Stimulated activated CD4-positive, alpha-beta T cell treated with anti-CD3 and anti-CD28 coated beads, TNF-alpha, amount 100 ng/mL, for 48 hours (primary cell): ENCODE results near the gene CLIC3.

Source experiments
- DNase-seq, 3 donors: peaks; one replicate each; pipeline ENCODE4 v3.0.0-alpha.2; 2020; ENCODE audit warnings: low read depth in 3 of 3

The CLIC3 gene

GRCh38 chr9:137000177-137000930 is 4.0 kb upstream of the CLIC3 start:
- DNase-seq = no peak

- DNase-seq = no peak
Observed at GRCh38 chr9:136997830-136998234, 1.5 kb upstream of the CLIC3 start.

- DNase-seq = no peak
Observed at GRCh38 chr9:136997371-136997770, 1.0 kb upstream of the CLIC3 start.

- no peak for DNase-seq
Observed at GRCh38 chr9:136995772-136996311, 526 bp downstream of the CLIC3 start.

- DNase-seq = no peak
Observed at GRCh38 chr9:136995362-136995761, 1.0 kb downstream of the CLIC3 start.

GRCh38 chr9:136994888-136995230 is 1.5 kb downstream of the CLIC3 start:
- no peak for DNase-seq

- DNase-seq = no peak
Observed at GRCh38 chr9:136994180-136994887, 2.0 kb downstream of the CLIC3 start.

- DNase-seq = no peak
Observed at GRCh38 chr9:136992819-136993369, 3.5 kb downstream of the CLIC3 start.

GRCh38 chr9:136991993-136992818 is 4.2 kb downstream of the CLIC3 start, which contains the start of gene PAXX:
PAXX (plus strand) TSS chr9:136992422; CDS start chr9:136992444, 22 bp downstream.
- peak; percentile 88 to 97 (median 91) for DNase-seq

- DNase-seq = no peak
Observed at GRCh38 chr9:136990242-136990911, 6.0 kb downstream of the CLIC3 start.

- DNase-seq = no peak
Observed at GRCh38 chr9:136988872-136989271, 7.5 kb downstream of the CLIC3 start.

GRCh38 chr9:136985853-136986252 is 10.5 kb downstream of the CLIC3 start:
- no peak for DNase-seq

- DNase-seq = no peak
Observed at GRCh38 chr9:136985027-136985602, 11.3 kb downstream of the CLIC3 start.

GRCh38 chr9:136984464-136985026 is 11.8 kb downstream of the CLIC3 start:
- DNase-seq = no peak

GRCh38 chr9:136983656-136984314 is 12.6 kb downstream of the CLIC3 start:
- no peak for DNase-seq

GRCh38 chr9:136983167-136983566 is 13.2 kb downstream of the CLIC3 start:
- DNase-seq = no peak

GRCh38 chr9:136982232-136983051 is 13.9 kb downstream of the CLIC3 start, which contains the start of gene LCNL1:
LCNL1 (plus strand) TSS chr9:136982993; CDS start chr9:136983587, 594 bp downstream.
- no peak for DNase-seq

GRCh38 chr9:136981588-136982231 is 14.7 kb downstream of the CLIC3 start:
- DNase-seq = no peak
